Measurements from ENCODE around the gene HDAC4. TPM values are rescaled to one million over a fixed set of nuclear protein-coding genes. Genes with fewer than 3 reads are reported as not detected.

Gene HDAC4
- total RNA-seq, 1 experiment from 2014 or later, result 21.8 TPM

DNA sequence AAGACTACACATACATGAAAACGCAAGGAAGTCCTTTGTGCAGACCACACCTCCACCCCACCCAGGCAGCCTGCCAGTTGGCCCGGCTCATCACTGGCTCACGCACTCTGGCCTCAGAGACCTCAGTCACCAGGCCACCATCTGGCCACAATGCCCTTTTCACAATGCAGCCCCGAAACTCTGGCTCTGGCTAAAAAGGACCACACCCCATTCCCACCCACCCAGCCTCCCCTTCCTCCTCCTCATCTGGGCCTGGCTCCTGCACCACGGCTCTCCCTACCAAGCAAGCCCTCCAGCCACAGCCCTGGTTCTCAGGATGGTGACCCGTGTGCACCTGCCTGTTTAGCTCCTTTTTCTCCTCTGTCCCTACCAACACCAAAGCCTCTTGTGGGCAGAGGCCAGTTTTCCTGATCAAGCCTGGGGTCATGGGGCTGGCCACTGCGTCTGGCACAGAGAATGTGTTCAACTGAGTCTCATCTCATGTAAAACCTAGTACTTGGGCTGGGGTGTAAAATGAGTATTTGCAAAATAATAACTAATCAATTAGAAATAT, 7.4 kb downstream of the HDAC4 start:
- POLR2A ChIA-PET, result no interaction called here
- BruUV-seq (replicated peaks), result no TSS peak
- Mint-ChIP-seq H3K9me3 (ENCODE audit: unreplicated experiment) (no peaks in the 10 kb centered on the region), H3K4me3 (ENCODE audit: unreplicated experiment) (no peak overlapping the region), H3K36me3 (ENCODE audit: insufficient read depth, unreplicated experiment) (peaks cover 13% of the 10 kb centered on the region), H3K27me3 (ENCODE audit: insufficient read depth, unreplicated experiment) (no peaks in the 10 kb centered on the region), H3K4me1 (ENCODE audit: insufficient read depth, unreplicated experiment) (peaks cover 9% of the 10 kb centered on the region), H3K27ac (ENCODE audit: low read depth, unreplicated experiment) (peak overlapping the region; percentile 39)
- TF ChIP-seq CTCF (IDR thresholded peaks at IDR 0.05; ENCODE audit: unreplicated experiment), result no peak
- CTCF ChIA-PET, result interaction anchor here (1.0 kb wide), 1 partner anchor 268 kb away, joined by 3 read pairs; no protein-coding TSS in a partner anchor
- intact Hi-C loops (cut with micrococcal nuclease), result no loop called here
- peak; percentile 19 for DNase-seq (ENCODE audit: unreplicated experiment)

DNA sequence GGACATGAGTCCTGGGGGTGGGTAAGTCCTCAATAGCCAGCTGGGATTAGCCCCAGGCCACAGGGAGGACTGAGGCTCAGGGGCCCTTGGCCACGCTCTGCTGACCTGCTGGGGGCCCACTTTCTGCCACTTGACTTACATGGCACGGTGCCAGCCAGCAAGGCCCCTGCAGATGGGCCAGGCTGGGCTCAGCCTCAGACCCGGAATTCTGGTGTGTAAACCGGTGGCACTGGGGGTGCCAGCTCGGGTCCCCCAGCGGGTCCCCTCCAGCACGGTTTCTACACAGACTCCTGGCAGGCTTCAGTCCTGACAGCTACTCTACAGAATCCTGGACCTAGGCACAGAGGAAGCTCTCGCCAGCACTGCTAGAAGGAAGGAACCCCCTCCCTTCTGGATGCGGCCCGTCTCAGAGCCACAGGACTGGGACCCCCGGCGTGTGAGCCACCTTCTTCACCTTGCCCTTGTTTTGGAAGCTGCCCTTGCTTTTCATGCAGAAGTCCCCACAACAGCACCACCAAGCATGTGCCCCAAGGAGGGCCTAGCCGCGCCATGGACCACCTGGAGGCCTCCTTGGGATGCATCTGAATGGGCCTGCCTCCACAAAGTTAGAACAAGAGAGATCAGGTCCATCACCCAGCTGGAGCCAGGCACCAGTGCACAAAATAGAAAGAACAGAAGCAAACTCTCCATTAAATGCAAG, 8.0 kb downstream of the HDAC4 start:
- no peak overlapping the region for H3K27ac Mint-ChIP-seq (ENCODE audit: low read depth, unreplicated experiment)
- CTCF ChIA-PET, result no interaction called here
- H3K4me1 Mint-ChIP-seq (ENCODE audit: insufficient read depth, unreplicated experiment), result peaks cover 9% of the 10 kb centered on the region
- no peaks in the 10 kb centered on the region for H3K27me3 Mint-ChIP-seq (ENCODE audit: insufficient read depth, unreplicated experiment)
- no peak for DNase-seq (ENCODE audit: unreplicated experiment)
- no TSS peak for BruUV-seq (replicated peaks)
- POLR2A ChIA-PET, result interaction anchor here (1.2 kb wide), 1 partner anchor 8 kb away, joined by 3 read pairs; no protein-coding TSS in a partner anchor
- TF ChIP-seq CTCF (IDR thresholded peaks at IDR 0.05; ENCODE audit: unreplicated experiment), result no peak
- no peak overlapping the region for H3K4me3 Mint-ChIP-seq (ENCODE audit: unreplicated experiment)
- no peaks in the 10 kb centered on the region for H3K9me3 Mint-ChIP-seq (ENCODE audit: unreplicated experiment)
- H3K36me3 Mint-ChIP-seq (ENCODE audit: insufficient read depth, unreplicated experiment), result peaks cover 12% of the 10 kb centered on the region
- intact Hi-C loops (cut with micrococcal nuclease), result no loop called here

DNA sequence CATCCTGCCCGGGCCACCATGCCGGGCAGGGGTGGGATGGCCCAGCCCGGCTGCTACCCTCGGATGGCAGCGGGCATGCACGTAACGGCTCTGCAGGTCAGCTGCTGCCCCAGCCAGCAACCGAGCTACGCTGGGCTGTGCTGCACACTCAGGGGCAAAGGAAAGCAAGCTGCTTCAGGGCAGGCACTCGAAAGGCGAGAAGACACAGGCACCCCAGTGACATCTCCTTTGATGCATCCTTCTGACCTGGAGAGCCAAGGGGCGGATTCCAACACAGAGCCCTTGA, 8.8 kb downstream of the HDAC4 start:
- H3K27ac Mint-ChIP-seq (ENCODE audit: low read depth, unreplicated experiment), result no peak overlapping the region
- H3K4me1 Mint-ChIP-seq (ENCODE audit: insufficient read depth, unreplicated experiment), result peaks cover 9% of the 10 kb centered on the region
- intact Hi-C loops (cut with micrococcal nuclease), result no loop called here
- no peak for DNase-seq (ENCODE audit: unreplicated experiment)
- BruUV-seq (replicated peaks), result no TSS peak
- POLR2A ChIA-PET, result interaction anchor here (1.2 kb wide), 1 partner anchor 9 kb away, joined by 3 read pairs; no protein-coding TSS in a partner anchor
- CTCF ChIA-PET, result no interaction called here
- H3K4me3 Mint-ChIP-seq (ENCODE audit: unreplicated experiment), result no peak overlapping the region
- H3K27me3 Mint-ChIP-seq (ENCODE audit: insufficient read depth, unreplicated experiment), result no peaks in the 10 kb centered on the region
- no peak for TF ChIP-seq CTCF (IDR thresholded peaks at IDR 0.05; ENCODE audit: unreplicated experiment)
- H3K36me3 Mint-ChIP-seq (ENCODE audit: insufficient read depth, unreplicated experiment), result peaks cover 12% of the 10 kb centered on the region
- no peaks in the 10 kb centered on the region for H3K9me3 Mint-ChIP-seq (ENCODE audit: unreplicated experiment)

- DNase-seq (ENCODE audit: unreplicated experiment), result no peak
- peaks cover 12% of the 10 kb centered on the region for H3K36me3 Mint-ChIP-seq (ENCODE audit: insufficient read depth, unreplicated experiment)
- peaks cover 9% of the 10 kb centered on the region for H3K4me1 Mint-ChIP-seq (ENCODE audit: insufficient read depth, unreplicated experiment)
- no peak overlapping the region for H3K27ac Mint-ChIP-seq (ENCODE audit: low read depth, unreplicated experiment)
- no peak for TF ChIP-seq CTCF (IDR thresholded peaks at IDR 0.05; ENCODE audit: unreplicated experiment)
- no peaks in the 10 kb centered on the region for H3K27me3 Mint-ChIP-seq (ENCODE audit: insufficient read depth, unreplicated experiment)
- no peaks in the 10 kb centered on the region for H3K9me3 Mint-ChIP-seq (ENCODE audit: unreplicated experiment)
- POLR2A ChIA-PET, result interaction anchor here (1.2 kb wide), 1 partner anchor 10 kb away, joined by 3 read pairs; no protein-coding TSS in a partner anchor
- H3K4me3 Mint-ChIP-seq (ENCODE audit: unreplicated experiment), result no peak overlapping the region
- intact Hi-C loops (cut with micrococcal nuclease), result no loop called here
- CTCF ChIA-PET, result no interaction called here
- no TSS peak for BruUV-seq (replicated peaks)
These were observed 9.3 kb downstream of the HDAC4 start for GRCh38 chr2:239391286-239392071.
